A549 (cell line): ENCODE results near the gene SMPD1.

Experiments
- HOXA7 ChIP-seq: fragments of 250-450 bp; sonication (Bioruptor Pico); IDR thresholded peaks from 2 replicates; pipeline ENCODE4 v1.5.0; 2020; ENCODE audit warnings: mild to moderate bottlenecking, moderate library complexity
- RARB ChIP-seq: fragments of 250-450 bp; sonication (Bioruptor Pico); IDR thresholded peaks from 2 replicates; pipeline ENCODE4 v1.8.0; 2021; ENCODE audit warnings: mild to moderate bottlenecking, moderate library complexity
- TF ChIP-seq, protein P1 (sequence below): fragments of >200 bp; sonication (Bioruptor Twin); formaldehyde crosslinking; IDR thresholded peaks from 3 replicates; pipeline ENCODE4 v1.5.1; 2016
- TF ChIP-seq, protein P2 (sequence below): fragments of 200-600 bp; sonication (generic); IDR thresholded peaks from 2 replicates; pipeline ENCODE4 v1.6.1; 2016; ENCODE audit warnings: antibody characterized with exemption, mild to moderate bottlenecking, moderate library complexity
- TF ChIP-seq, protein P3 (sequence below): fragments of 150-350 bp; IDR thresholded peaks from 2 replicates; pipeline ENCODE4 v1.6.1; 2014; ENCODE audit warnings: low read depth, mild to moderate bottlenecking, low read length

DNA sequence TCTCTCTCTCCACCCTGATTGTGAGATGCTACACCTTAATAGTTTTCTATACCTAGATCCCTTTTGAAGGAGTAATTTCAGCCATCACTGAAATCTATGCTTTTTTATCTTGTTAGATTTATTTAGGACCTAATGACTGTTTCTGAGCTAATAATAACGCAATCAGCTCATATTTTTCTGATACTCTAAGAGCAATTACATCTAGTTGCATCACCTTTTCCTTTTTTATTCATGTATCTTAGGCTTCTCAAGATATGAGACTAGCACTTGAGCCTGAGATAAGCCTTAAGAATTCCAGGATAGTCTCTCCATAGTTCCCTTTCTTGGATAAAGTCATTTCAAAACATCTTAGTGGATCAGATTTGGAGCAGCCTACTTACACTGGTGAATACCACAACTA lies 44.9 kb upstream of the SMPD1 start:
- TF ChIP-seq, protein P1, sequence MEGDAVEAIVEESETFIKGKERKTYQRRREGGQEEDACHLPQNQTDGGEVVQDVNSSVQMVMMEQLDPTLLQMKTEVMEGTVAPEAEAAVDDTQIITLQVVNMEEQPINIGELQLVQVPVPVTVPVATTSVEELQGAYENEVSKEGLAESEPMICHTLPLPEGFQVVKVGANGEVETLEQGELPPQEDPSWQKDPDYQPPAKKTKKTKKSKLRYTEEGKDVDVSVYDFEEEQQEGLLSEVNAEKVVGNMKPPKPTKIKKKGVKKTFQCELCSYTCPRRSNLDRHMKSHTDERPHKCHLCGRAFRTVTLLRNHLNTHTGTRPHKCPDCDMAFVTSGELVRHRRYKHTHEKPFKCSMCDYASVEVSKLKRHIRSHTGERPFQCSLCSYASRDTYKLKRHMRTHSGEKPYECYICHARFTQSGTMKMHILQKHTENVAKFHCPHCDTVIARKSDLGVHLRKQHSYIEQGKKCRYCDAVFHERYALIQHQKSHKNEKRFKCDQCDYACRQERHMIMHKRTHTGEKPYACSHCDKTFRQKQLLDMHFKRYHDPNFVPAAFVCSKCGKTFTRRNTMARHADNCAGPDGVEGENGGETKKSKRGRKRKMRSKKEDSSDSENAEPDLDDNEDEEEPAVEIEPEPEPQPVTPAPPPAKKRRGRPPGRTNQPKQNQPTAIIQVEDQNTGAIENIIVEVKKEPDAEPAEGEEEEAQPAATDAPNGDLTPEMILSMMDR: no peak
- TF ChIP-seq, protein P2, sequence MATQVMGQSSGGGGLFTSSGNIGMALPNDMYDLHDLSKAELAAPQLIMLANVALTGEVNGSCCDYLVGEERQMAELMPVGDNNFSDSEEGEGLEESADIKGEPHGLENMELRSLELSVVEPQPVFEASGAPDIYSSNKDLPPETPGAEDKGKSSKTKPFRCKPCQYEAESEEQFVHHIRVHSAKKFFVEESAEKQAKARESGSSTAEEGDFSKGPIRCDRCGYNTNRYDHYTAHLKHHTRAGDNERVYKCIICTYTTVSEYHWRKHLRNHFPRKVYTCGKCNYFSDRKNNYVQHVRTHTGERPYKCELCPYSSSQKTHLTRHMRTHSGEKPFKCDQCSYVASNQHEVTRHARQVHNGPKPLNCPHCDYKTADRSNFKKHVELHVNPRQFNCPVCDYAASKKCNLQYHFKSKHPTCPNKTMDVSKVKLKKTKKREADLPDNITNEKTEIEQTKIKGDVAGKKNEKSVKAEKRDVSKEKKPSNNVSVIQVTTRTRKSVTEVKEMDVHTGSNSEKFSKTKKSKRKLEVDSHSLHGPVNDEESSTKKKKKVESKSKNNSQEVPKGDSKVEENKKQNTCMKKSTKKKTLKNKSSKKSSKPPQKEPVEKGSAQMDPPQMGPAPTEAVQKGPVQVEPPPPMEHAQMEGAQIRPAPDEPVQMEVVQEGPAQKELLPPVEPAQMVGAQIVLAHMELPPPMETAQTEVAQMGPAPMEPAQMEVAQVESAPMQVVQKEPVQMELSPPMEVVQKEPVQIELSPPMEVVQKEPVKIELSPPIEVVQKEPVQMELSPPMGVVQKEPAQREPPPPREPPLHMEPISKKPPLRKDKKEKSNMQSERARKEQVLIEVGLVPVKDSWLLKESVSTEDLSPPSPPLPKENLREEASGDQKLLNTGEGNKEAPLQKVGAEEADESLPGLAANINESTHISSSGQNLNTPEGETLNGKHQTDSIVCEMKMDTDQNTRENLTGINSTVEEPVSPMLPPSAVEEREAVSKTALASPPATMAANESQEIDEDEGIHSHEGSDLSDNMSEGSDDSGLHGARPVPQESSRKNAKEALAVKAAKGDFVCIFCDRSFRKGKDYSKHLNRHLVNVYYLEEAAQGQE: no peak
- TF ChIP-seq, protein P3, sequence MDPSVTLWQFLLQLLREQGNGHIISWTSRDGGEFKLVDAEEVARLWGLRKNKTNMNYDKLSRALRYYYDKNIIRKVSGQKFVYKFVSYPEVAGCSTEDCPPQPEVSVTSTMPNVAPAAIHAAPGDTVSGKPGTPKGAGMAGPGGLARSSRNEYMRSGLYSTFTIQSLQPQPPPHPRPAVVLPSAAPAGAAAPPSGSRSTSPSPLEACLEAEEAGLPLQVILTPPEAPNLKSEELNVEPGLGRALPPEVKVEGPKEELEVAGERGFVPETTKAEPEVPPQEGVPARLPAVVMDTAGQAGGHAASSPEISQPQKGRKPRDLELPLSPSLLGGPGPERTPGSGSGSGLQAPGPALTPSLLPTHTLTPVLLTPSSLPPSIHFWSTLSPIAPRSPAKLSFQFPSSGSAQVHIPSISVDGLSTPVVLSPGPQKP: no peak
- TF ChIP-seq RARB (CRISPR knock-in tag): no peak
- no peak for TF ChIP-seq HOXA7 (CRISPR knock-in tag)
